GM12864 (cell line): ENCODE measurements around the gene FGF12.

ENCODE experiments used
- DNase-seq: peaks from one replicate; pipeline ENCODE4 v3.0.0-alpha.2; 2011; ENCODE audit warnings: low read depth
- H3K4me3 ChIP-seq: 2 replicates; pipeline ENCODE4 v1.5.1; 2011; ENCODE audit warnings: mild to moderate bottlenecking, low read depth, low read length, control low read depth
- TF ChIP-seq, protein P1 (sequence below): IDR thresholded peaks from 2 replicates; pipeline ENCODE4 v1.5.1; 2011; ENCODE audit warnings: low read depth, mild to moderate bottlenecking, moderate library complexity, low read length, control low read depth, inconsistent platforms; ENCODE audit errors: missing control alignments

The FGF12 gene

DNA sequence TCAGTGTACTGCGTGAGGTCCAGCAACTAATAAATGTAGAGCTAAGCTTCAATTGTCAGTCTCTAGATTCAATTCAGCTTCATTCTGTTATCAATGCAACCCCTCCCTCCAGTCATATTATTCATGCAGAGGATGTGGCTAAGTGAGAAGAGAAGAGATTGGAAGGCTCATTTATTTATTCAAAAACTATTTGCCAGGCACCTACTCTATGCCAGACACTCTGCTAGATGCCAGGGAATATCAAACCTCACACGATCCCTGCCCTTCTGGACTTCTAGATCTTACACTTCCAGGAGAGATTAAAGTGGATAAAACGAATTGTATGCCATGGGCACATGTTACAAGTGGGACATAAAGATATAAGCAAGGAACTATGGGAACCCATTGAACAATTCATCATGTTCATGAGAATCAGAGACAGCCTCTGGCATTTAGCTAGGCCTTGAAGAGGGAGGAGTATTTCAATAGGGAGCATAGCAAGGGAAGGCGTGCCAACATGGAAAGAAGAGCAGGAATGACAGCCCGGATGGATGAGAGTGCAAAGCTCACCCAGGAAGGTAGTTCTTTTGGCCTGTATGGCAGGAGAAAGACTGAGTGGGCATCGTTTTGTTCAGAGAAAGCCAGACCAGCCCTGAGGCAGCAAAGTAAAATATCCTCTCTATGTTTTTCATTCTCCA lies 75.4 kb downstream of the FGF12 start:
- TF ChIP-seq, protein P1, sequence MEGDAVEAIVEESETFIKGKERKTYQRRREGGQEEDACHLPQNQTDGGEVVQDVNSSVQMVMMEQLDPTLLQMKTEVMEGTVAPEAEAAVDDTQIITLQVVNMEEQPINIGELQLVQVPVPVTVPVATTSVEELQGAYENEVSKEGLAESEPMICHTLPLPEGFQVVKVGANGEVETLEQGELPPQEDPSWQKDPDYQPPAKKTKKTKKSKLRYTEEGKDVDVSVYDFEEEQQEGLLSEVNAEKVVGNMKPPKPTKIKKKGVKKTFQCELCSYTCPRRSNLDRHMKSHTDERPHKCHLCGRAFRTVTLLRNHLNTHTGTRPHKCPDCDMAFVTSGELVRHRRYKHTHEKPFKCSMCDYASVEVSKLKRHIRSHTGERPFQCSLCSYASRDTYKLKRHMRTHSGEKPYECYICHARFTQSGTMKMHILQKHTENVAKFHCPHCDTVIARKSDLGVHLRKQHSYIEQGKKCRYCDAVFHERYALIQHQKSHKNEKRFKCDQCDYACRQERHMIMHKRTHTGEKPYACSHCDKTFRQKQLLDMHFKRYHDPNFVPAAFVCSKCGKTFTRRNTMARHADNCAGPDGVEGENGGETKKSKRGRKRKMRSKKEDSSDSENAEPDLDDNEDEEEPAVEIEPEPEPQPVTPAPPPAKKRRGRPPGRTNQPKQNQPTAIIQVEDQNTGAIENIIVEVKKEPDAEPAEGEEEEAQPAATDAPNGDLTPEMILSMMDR, result no peak
- DNase-seq, result no peak
- no peak overlapping the region for H3K4me3 ChIP-seq

DNA sequence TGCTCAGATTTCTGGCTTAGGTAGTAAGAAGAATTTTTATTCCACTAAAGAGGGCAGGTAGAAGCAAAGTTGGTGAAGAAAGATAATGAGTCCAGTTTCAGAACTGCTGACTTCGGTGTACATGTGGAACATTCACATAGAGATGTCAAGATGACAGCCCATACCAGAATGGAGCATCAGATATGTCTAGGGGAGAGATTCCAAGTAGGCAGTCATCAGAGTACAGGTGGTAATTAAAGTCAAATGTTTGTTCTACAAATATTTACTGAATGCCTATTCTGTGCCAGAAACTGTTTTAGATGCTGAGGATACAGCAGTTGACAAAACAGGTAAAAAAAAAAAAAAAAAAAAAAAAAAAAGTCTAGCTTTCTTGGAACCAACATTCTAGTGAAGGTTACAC lies 81.9 kb downstream of the FGF12 start:
- DNase-seq, result no peak
- H3K4me3 ChIP-seq, result no peak overlapping the region
- TF ChIP-seq, protein P1, result no peak

DNA sequence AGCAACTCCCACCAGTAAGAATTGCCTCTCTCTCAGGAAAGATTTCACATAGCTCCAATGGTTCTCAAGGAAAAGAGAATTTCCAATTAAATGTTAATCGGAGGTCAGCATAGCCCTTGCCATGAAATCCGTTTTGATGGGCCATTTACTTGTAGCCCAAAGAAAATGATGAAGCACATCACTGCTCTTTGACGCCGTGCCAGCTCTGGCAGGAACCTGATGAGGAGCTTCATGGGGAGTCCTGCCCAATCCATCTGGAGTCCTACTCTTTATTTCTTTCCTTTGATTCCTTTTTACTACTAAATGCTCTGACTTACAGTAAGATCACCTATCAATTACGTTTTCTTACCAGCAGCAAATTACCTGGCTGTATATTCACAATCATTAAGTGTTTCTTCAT lies 84.7 kb downstream of the FGF12 start:
- DNase-seq, result no peak
- H3K4me3 ChIP-seq, result no peak overlapping the region
- TF ChIP-seq, protein P1, result no peak

DNA sequence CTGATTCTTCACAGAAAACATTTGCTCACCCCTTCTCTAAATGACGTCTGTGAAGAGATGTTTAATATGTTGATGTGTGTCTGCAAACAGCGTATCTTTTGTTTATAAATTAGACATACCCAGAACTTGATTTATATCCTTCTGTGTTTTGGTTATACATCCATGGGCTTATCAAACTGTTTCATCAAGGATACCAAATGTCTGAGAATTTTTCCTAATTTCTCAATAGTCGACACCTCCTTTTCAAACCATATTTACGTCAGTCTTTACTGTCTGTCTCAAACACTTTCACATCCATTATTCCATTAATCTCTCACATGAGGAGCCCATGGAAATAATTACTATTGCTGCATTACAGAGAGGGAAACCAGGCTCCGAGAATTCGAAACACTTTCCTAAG lies 85.4 kb downstream of the FGF12 start:
- TF ChIP-seq, protein P1, result no peak
- H3K4me3 ChIP-seq, result no peak overlapping the region
- DNase-seq, result no peak

DNA sequence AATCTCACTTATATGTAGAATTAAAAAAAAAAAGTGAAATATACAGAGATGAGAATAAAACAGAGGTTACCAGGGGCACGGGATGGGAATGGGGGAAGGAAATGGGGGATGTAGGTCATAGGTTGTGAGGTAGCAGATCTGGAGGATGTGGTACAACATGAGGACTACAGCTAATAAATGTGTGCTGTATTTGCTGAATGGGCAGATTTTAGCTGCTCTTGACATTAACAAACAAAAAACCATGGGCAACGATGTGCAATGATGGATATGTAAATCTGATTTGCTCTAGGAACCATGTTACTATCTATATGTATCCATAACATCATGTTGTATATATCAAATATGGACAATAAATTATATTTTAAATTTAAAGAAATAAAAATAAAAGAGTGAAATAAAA lies 87.4 kb downstream of the FGF12 start:
- TF ChIP-seq, protein P1, result no peak
- no peak for DNase-seq
- H3K4me3 ChIP-seq, result no peak overlapping the region

DNA sequence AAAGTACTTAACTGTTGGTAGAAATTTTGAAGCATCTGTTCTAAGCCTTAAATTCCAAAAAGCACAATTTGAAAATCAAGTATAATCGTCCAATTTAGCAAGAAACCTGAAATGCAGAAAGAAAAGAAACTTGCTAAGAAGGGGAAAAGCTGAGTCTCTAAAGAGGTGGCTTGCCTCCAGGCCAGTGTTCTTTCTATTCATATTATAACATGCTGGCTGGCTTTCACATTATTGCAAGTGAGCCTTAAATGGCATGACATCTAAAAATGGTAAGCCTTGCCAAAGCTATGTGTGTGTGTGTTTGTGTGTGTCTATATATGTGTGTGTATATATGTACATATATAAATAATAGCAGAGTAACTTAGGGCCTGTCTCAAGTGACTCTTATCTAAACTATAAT lies 89.5 kb downstream of the FGF12 start:
- DNase-seq, result no peak
- TF ChIP-seq, protein P1, result no peak
- H3K4me3 ChIP-seq, result no peak overlapping the region

DNA sequence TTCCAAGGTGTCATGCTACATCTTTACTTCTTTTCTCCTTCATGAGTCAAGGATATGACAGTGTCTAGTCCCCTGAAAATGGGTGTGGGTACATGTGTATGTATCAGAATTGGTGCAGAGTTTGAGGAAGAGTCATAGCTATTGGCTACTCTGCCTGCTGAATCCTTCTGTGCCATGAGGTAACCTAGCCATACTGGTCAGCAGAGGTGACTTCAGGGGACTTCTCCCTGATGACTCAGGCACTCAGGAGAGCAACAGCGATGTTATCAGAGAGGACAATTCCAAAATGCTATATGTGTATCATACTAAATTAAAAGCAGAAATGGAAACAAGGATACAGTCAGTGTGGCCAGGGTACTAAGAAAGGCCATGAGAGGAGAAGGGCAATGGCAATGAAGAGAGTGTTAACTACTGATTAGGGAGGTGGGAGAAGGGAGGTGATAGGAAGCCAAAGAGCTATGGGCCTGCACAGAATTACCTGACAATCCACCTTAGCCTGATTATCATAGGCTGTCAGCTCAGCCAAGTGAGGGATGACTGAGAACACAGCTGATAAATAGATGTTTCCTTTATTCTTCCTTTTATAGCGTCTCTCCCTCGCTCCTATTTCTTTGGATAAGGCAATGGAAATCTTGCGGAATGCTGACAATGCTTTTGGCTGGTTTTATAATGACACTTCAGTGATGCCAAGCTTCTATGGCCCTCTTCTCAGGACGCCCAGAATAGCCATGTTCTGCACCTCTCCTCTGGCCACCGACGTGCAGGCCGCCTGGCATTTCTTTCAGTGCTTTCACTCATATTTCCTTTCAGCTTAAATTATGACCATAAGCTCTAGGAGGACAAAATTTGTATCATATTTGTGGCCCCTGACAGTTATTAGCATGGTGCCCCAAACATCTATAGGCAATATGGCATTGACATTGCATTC lies 90.6 kb downstream of the FGF12 start:
- no peak for DNase-seq
- H3K4me3 ChIP-seq, result no peak overlapping the region

More for the DNA sequence above, 90.6 kb downstream of the FGF12 start:
- TF ChIP-seq, protein P1, result no peak
